ENCODE results near the gene DNAI7.

GRCh38 chr12:25124493-25124892 is 70.5 kb downstream of the DNAI7 start:
- no peak for TF ChIP-seq POLR2A (IDR thresholded peaks at IDR 0.05; ENCODE audit: low read length)
- no peak for TF ChIP-seq CTCF (IDR thresholded peaks at IDR 0.05)
- no peak for TF ChIP-seq CEBPB (IDR thresholded peaks at IDR 0.05)
- no peak for TF ChIP-seq REST (IDR thresholded peaks at IDR 0.05)
- TF ChIP-seq KDM5A (IDR thresholded peaks at IDR 0.05), result no peak
- TF ChIP-seq EP300 (IDR thresholded peaks at IDR 0.05), result no peak
- TF ChIP-seq POLR2AphosphoS2 (conservative IDR thresholded peaks at IDR 0.05; ENCODE audit: low read length), result no peak
- no peak for TF ChIP-seq SMC3 (IDR thresholded peaks at IDR 0.05)
- TF ChIP-seq MAFK (IDR thresholded peaks at IDR 0.05; ENCODE audit: partially characterized antibody), result no peak
- no peak for TF ChIP-seq MAX (IDR thresholded peaks at IDR 0.05)
- no peak for TF ChIP-seq SREBF2 (IDR thresholded peaks at IDR 0.05)
- no peak for TF ChIP-seq NR3C1 (IDR thresholded peaks at IDR 0.05)
- TF ChIP-seq USF2 (IDR thresholded peaks at IDR 0.05), result no peak

Measured in A549 (cell line).